Measurements from ENCODE around the gene SH3RF3.

SH3RF3 gene

GRCh38 chr2:109322111-109322510 lies 193.1 kb downstream of the SH3RF3 start:
- in situ Hi-C loops (cut with HindIII; ENCODE audit: low sequenced_read_pairs), result no loop called here

GRCh38 chr2:109322641-109323040 lies 193.6 kb downstream of the SH3RF3 start:
- in situ Hi-C loops (cut with HindIII; ENCODE audit: low sequenced_read_pairs), result no loop called here

- in situ Hi-C loops (cut with HindIII; ENCODE audit: low sequenced_read_pairs), result no loop called here
Observed at GRCh38 chr2:109324861-109325260, 195.9 kb downstream of the SH3RF3 start.

GRCh38 chr2:109325570-109325969 lies 196.6 kb downstream of the SH3RF3 start:
- in situ Hi-C loops (cut with HindIII; ENCODE audit: low sequenced_read_pairs), result no loop called here

DNA sequence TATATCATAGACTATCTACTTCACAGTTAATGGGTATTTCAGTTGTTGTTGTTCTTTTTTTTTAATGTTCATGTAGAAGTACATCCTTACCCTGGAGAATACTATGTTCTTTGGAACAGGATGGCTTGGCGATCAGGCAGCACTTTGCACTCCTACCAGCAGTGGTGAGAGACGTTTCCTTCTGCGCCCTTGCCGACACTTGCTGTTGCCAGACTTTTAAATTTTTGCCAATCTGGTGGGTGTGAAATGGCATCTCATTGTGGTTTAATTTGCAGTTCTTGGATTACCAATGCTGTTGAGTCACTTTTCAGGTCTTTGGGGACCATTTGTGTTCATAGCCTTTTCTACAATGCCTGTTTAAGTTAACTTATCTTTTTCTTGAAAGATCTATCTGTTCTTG lies 197.3 kb downstream of the SH3RF3 start:
- in situ Hi-C loops (cut with HindIII; ENCODE audit: low sequenced_read_pairs), result no loop called here

DNA sequence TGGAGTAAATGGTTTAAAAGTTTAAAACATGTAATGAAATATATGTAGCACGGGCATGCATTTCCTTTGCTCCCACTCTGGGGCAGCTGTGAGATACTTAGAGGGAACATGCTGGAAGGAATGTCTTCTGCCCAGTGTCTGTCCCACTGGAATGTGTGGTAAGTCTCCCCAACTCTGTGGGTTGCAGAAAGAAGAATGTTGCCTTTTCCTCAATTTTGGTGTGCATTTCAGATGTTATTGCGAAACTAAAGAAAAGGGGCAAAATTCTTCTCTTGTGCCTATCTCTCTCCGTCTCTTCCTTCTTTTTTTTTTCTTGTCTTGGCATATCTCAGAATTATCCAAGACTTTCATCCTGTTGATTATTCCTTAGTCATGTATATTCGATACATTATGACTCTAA lies 201.1 kb downstream of the SH3RF3 start:
- in situ Hi-C loops (cut with HindIII; ENCODE audit: low sequenced_read_pairs), result no loop called here

- in situ Hi-C loops (cut with HindIII; ENCODE audit: low sequenced_read_pairs), result no loop called here
Observed at GRCh38 chr2:109331081-109331480, 202.1 kb downstream of the SH3RF3 start.

- in situ Hi-C loops (cut with HindIII; ENCODE audit: low sequenced_read_pairs), result no loop called here
Observed at GRCh38 chr2:109331896-109332848, 203.2 kb downstream of the SH3RF3 start.

GRCh38 chr2:109332880-109333279 lies 203.9 kb downstream of the SH3RF3 start:
- in situ Hi-C loops (cut with HindIII; ENCODE audit: low sequenced_read_pairs), result no loop called here

- in situ Hi-C loops (cut with HindIII; ENCODE audit: low sequenced_read_pairs), result no loop called here
Observed at GRCh38 chr2:109333414-109334210, 204.6 kb downstream of the SH3RF3 start.

DNA sequence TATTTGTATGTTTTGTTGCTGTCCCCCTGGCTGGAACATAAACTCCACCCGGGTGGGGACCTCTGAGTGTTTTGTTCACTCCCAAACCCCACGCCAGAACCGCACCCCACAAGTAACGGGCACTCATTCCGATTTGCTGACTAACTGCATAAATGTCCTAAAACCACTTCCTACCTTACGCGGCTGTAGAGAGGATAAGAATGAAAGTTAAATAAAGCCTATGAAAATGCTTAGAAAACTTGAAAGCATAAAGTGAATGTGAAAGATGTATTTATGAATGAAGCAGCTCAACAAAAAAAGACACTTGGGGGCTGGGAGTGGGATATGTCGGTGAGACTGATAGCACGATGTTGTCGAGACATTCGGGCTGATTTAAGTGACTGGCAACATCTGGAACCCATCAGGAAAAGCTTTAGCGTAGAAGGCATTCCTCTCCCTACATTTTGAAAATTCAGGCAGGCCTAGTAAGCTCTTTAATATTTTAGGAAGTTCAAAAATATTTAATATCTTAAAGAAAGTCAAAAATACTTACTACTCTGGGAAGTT lies 206.7 kb downstream of the SH3RF3 start:
- in situ Hi-C loops (cut with HindIII; ENCODE audit: low sequenced_read_pairs), result no loop called here

- in situ Hi-C loops (cut with HindIII; ENCODE audit: low sequenced_read_pairs), result no loop called here
Observed at GRCh38 chr2:109336296-109336695, 207.3 kb downstream of the SH3RF3 start.

- in situ Hi-C loops (cut with HindIII; ENCODE audit: low sequenced_read_pairs), result no loop called here
Observed at GRCh38 chr2:109337221-109337620, 208.2 kb downstream of the SH3RF3 start.

GRCh38 chr2:109339519-109339966 lies 210.5 kb downstream of the SH3RF3 start:
- in situ Hi-C loops (cut with HindIII; ENCODE audit: low sequenced_read_pairs), result no loop called here

- in situ Hi-C loops (cut with HindIII; ENCODE audit: low sequenced_read_pairs), result no loop called here
Observed at GRCh38 chr2:109340381-109340780, 211.4 kb downstream of the SH3RF3 start.

DNA sequence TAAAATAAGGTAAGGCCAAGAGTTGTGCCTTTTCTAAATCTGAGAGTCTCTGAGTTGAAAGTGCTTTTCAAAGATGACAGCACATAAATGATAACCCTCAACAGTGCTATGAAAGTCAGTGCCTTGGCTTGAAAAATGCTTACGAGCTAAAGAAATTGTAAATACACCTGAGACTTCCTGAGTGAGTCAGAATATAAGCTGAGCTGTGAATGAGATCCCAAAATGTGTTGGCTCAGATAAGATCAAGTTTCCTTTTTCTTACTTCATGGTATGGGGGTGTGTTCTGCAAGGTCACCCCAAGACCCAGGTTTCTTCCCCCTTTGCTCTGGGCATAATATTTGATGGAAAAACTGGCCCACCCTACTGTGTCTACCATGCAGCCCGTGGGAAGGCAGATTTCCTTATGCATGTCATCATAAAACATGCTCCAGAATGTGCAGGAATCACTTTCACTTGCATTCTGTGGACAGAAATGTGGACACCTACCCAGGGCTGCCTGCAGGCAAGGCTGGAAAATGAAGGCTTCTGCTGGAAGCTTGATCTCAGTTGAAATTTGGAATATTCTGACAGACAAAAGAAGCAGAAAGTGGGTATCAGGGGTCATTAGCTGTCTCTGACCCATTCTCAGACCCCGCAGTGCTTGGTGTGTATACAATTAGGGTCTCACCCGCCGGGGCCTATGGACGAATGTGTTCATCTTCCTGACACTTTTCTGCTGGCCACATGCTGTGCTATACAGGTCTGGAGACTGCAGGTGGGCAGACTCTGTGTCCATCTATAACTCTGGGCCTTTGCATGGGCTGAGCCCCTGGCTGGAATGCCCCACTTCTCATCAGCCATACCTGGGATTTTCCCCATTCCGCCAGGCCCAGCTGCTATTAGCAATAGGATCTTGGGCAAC lies 212.6 kb downstream of the SH3RF3 start:
- in situ Hi-C loops (cut with HindIII; ENCODE audit: low sequenced_read_pairs), result no loop called here

DNA sequence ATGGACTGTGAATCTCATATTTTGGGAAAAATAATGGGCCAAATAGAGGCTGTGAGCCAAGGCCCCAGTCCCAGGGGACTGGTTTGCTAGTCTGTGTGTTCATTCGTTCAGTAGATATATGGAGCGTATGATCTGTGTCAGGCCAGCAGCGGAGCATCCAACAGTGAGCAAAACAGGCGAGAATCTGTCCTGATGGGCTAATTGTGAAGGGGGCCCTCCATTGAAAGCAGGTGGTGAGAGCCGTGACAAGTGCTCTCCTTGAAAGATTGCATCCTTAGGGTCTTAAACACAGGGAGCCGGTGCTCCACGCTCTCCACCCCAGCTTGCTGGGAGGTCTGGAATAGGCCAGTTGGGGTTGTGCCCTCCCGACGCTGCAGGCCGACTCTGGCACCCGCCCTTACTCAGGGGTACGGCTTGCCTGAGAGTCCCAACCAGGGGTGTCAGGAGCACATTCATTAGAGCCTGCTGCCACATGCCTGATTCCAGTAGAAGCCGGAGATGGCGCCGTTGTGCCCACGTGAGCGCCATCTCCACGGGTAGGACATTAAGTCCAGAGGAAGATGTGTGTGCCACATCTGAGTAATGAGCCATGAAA lies 213.3 kb downstream of the SH3RF3 start:
- in situ Hi-C loops (cut with HindIII; ENCODE audit: low sequenced_read_pairs), result no loop called here

DNA sequence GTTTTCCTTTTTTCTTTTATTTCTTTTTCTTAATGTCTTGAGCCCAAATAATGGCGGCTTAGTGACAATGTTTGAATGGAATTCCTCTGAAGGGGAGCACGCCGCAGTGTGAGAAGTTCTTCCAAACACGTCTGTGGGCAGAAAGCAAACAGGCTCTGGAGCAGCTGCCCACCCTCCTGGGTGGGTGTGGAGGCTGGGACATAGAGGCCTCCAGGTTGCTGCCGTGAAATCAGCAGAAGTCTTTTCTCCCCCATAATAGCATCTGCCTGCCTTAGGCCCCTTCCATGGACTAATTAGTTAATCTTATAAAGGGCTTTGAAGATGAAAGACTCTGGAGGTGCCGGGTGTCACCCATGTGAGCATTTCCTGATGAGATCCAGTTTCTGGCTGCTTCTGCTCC lies 213.9 kb downstream of the SH3RF3 start:
- in situ Hi-C loops (cut with HindIII; ENCODE audit: low sequenced_read_pairs), result no loop called here

DNA sequence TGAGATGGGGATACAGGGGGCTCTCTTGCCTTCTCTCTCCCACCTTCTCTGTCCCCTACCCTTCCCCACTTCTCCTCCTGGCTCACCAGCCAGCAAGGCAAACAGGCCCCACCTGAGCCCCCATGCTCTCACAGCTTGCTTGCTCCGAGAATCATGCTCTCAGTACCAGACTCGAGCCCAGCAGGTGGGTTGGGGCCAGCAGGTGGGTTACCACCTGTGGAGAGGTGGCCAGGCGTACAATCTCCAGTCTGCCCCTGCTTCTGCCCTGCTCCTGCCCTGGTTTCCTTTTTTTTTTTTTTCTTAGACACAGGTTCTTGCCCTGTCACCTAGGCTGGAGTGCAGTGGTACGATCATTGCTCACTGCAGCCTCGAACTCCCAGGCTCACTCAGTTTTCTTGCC lies 214.5 kb downstream of the SH3RF3 start:
- in situ Hi-C loops (cut with HindIII; ENCODE audit: low sequenced_read_pairs), result no loop called here

- in situ Hi-C loops (cut with HindIII; ENCODE audit: low sequenced_read_pairs), result no loop called here
Observed at GRCh38 chr2:109344270-109344805, 215.3 kb downstream of the SH3RF3 start.

Data from DLD1 (cell line).